ENCODE data around the gene FPR3. TPM values are rescaled to one million over a fixed set of nuclear protein-coding genes. Genes with fewer than 3 reads are reported as not detected.

Gene FPR3
- total RNA-seq, 6 experiments from 2014 or later = 2.2 to 13.9 (median 4.6) TPM

DNA sequence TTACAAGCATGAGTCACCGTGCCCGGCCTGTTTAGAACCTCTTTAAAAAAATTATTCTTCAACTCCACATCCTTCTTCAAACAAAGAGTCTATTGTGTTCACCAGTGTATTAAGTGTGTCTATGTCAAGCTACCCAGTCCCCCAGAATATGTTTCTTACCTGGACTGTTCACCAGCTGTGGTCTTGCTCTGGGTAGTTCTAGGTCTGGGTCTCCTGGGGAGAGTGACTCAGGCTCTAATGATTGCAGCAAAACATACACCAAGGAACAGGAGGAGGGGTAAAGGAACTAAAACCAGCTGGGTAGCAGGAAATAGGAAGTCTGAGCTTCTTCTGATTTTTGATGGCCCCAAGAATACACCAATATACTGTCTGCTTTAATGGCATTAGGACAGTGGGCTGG lies 43.3 kb upstream of the FPR3 start, which contains the start of gene FPR1:
Gene FPR1 (minus strand): TSS at position 224 of the 400 bp plus-strand sequence. CDS start 4,884 bp downstream, outside the sequence.
- TF ChIP-seq, protein P1, sequence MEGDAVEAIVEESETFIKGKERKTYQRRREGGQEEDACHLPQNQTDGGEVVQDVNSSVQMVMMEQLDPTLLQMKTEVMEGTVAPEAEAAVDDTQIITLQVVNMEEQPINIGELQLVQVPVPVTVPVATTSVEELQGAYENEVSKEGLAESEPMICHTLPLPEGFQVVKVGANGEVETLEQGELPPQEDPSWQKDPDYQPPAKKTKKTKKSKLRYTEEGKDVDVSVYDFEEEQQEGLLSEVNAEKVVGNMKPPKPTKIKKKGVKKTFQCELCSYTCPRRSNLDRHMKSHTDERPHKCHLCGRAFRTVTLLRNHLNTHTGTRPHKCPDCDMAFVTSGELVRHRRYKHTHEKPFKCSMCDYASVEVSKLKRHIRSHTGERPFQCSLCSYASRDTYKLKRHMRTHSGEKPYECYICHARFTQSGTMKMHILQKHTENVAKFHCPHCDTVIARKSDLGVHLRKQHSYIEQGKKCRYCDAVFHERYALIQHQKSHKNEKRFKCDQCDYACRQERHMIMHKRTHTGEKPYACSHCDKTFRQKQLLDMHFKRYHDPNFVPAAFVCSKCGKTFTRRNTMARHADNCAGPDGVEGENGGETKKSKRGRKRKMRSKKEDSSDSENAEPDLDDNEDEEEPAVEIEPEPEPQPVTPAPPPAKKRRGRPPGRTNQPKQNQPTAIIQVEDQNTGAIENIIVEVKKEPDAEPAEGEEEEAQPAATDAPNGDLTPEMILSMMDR (IDR thresholded peaks at IDR 0.05) = no peak
- TF ChIP-seq POLR2A (IDR thresholded peaks at IDR 0.05) = peak; percentile 63
- no peaks in the 10 kb centered on the region for H3K36me3 ChIP-seq
- H3K4me1 ChIP-seq = no peaks in the 10 kb centered on the region
- H3K4me3 ChIP-seq = peak within 1 kb of the TSS in 2 of 3 donors; percentile 2 to 27
- peak; percentile 57 to 78 (median 70) for ATAC-seq
- peak in 1 of 3 donors; percentile 41 for DNase-seq
- 58% methylated on average over 2 of the region's 2 CpGs for whole genome bisulfite sequencing (ENCODE audit: insufficient coverage, low coverage, low lambda C conversion rate, missing lambda C conversion rate)
- no peaks in the 10 kb centered on the region for H3K27me3 ChIP-seq
- intact Hi-C loops (cut with DNase I) = no loop called here
- no peaks in the 10 kb centered on the region for H3K9me3 ChIP-seq
- peak within 1 kb of the TSS in 1 of 3 donors; percentile 22 for H3K27ac ChIP-seq

- ATAC-seq = peak; percentile 32 to 70 (median 62)
- intact Hi-C loops (cut with DNase I) = no loop called here
- TF ChIP-seq POLR2A (IDR thresholded peaks at IDR 0.05) = no peak
- TF ChIP-seq, protein P1 (IDR thresholded peaks at IDR 0.05) = no peak
- H3K27me3 ChIP-seq = no peaks in the 10 kb centered on the region
- H3K9me3 ChIP-seq = no peaks in the 10 kb centered on the region
- peak in 1 of 3 donors; percentile 44 for DNase-seq
- no peaks in the 10 kb centered on the region for H3K36me3 ChIP-seq
- H3K4me3 ChIP-seq = no peak overlapping the region
- H3K27ac ChIP-seq = peak overlapping the region in 1 of 3 donors; percentile 29
- no peaks in the 10 kb centered on the region for H3K4me1 ChIP-seq
- 48% methylated on average over 3 of the region's 6 CpGs for WGBS (ENCODE audit: insufficient coverage, low coverage, low lambda C conversion rate, missing lambda C conversion rate)
Measured at GRCh38 chr19:51754109-51754508, 40.8 kb upstream of the FPR3 start.

DNA sequence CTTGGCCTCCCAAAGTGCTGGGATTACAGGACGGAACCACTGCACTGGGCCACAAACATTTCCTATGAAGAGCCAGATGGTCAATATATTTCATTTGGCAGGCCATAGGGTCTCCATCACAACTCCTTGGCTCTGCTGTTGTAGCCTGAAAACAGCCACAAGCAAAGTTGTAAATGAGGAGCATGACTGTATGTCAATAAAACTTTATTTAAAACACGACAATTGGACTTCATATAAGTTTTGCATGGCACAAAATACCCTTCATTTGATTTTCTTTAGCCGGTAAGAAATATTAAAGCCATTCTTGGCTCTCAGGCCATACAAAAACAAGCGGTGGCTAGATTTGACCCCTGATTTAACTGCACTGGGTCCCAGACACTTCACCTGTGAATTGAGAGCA lies 40.2 kb upstream of the FPR3 start:
- TF ChIP-seq POLR2A (IDR thresholded peaks at IDR 0.05) = no peak
- TF ChIP-seq, protein P1 (IDR thresholded peaks at IDR 0.05) = no peak
- Histone ChIP-seq H3K36me3 (no peaks in the 10 kb centered on the region), H3K4me3 (no peak overlapping the region), H3K27me3 (no peaks in the 10 kb centered on the region), H3K9me3 (no peaks in the 10 kb centered on the region), H3K27ac (no peak overlapping the region), H3K4me1 (no peaks in the 10 kb centered on the region)
- ATAC-seq (no peak), DNase-seq (peak in 1 of 3 donors; percentile 9)
- 59% methylated on average over 4 of the region's 4 CpGs for WGBS (ENCODE audit: insufficient coverage, low coverage, low lambda C conversion rate, missing lambda C conversion rate)
- intact Hi-C loops (cut with DNase I) = no loop called here

DNA sequence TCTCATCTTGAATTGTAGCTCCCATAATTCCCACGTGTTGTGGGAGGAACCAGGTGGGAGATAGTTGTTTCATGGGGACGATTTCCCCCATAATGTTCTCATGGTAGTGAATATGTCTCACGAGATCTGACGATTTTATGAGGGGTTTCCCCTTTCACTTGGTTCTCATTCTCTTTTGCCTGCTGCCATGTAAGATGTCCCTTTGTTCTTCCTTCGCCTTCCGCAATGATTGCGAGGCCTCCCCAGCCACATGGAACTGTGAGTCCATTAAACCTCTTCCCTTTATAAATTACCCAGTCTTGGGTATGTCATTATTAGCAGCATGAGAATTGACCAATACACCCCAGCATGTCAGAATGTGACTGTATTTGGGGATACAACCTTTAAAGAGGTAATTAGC lies 39.4 kb upstream of the FPR3 start:
- ATAC-seq = no peak

More for the DNA sequence above, 39.4 kb upstream of the FPR3 start:
- Histone ChIP-seq H3K4me1 (no peaks in the 10 kb centered on the region), H3K27ac (no peak overlapping the region), H3K9me3 (no peaks in the 10 kb centered on the region), H3K36me3 (no peaks in the 10 kb centered on the region), H3K27me3 (no peaks in the 10 kb centered on the region), H3K4me3 (no peak overlapping the region)
- intact Hi-C loops (cut with DNase I) = no loop called here
- TF ChIP-seq, protein P1 (IDR thresholded peaks at IDR 0.05) = no peak
- no peak for TF ChIP-seq POLR2A (IDR thresholded peaks at IDR 0.05)
- 70% methylated on average over 7 of the region's 7 CpGs for WGBS (ENCODE audit: insufficient coverage, low coverage, low lambda C conversion rate, missing lambda C conversion rate)
- DNase-seq = peak in 1 of 3 donors; percentile 19

Measured in right lobe of liver (tissue), 6 donors.